Measurements from ENCODE around the gene LYSMD1. TPM values are rescaled to one million over a fixed set of nuclear protein-coding genes. Genes with fewer than 3 reads are reported as not detected.
"Not testable (repeated sequence)": the region's sequence is repeated elsewhere in the genome, so short reads cannot be mapped to it uniquely, and the experiment has no call there.

LYSMD1 gene
- total RNA-seq, 1 donor from 2014 or later, result 21.9 TPM

DNA sequence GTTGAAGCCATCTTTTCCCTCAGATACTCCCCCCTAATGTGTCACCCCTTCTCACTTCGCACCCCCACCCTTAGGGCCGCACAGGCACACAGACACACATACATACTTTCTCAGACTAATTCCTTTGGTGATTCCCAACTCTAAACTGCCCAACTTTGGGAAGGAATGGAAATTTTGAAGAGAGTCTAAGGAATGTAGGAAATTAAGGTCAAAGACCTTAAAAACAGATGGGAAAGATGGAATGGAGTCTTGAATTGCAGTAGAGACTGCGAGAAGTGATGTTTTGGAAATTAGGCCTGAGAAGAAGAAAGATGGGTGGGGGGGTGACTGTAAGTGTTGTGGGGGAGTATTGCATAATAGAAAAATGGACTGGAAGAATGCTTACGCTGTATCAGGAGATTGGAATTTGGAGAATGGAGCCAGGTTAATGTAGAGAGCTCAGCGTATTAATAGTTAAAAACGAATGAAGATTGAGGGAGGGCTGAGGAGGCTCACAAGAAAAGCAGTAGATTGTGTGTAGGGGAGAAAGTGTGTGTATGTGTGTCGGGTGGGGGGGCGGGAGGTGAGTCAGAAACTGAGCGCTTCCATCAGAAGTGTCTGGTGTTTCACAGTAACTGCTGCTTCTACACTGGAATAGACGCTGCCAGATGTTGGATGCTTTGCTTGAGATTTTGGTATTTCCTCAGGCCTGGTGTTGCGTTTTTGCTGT lies 34.3 kb upstream of the LYSMD1 start:
- H3K27me3 Mint-ChIP-seq (ENCODE audit: unreplicated experiment), result peaks cover 11% of the 10 kb centered on the region
- H3K36me3 Mint-ChIP-seq (ENCODE audit: unreplicated experiment), result no peaks in the 10 kb centered on the region
- H3K4me3 Mint-ChIP-seq (ENCODE audit: unreplicated experiment), result peak overlapping the region; percentile 98
- TF ChIP-seq, protein P1, sequence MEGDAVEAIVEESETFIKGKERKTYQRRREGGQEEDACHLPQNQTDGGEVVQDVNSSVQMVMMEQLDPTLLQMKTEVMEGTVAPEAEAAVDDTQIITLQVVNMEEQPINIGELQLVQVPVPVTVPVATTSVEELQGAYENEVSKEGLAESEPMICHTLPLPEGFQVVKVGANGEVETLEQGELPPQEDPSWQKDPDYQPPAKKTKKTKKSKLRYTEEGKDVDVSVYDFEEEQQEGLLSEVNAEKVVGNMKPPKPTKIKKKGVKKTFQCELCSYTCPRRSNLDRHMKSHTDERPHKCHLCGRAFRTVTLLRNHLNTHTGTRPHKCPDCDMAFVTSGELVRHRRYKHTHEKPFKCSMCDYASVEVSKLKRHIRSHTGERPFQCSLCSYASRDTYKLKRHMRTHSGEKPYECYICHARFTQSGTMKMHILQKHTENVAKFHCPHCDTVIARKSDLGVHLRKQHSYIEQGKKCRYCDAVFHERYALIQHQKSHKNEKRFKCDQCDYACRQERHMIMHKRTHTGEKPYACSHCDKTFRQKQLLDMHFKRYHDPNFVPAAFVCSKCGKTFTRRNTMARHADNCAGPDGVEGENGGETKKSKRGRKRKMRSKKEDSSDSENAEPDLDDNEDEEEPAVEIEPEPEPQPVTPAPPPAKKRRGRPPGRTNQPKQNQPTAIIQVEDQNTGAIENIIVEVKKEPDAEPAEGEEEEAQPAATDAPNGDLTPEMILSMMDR (IDR thresholded peaks at IDR 0.05; ENCODE audit: partially characterized antibody, unreplicated experiment), result no peak
- H3K9me3 Mint-ChIP-seq (ENCODE audit: unreplicated experiment), result peaks cover 3% of the 10 kb centered on the region
- peaks cover 10% of the 10 kb centered on the region for H3K4me1 Mint-ChIP-seq (ENCODE audit: low read depth, unreplicated experiment)
- H3K27ac Mint-ChIP-seq (ENCODE audit: unreplicated experiment), result peak overlapping the region; percentile 96
- DNase-seq, result no peak

DNA sequence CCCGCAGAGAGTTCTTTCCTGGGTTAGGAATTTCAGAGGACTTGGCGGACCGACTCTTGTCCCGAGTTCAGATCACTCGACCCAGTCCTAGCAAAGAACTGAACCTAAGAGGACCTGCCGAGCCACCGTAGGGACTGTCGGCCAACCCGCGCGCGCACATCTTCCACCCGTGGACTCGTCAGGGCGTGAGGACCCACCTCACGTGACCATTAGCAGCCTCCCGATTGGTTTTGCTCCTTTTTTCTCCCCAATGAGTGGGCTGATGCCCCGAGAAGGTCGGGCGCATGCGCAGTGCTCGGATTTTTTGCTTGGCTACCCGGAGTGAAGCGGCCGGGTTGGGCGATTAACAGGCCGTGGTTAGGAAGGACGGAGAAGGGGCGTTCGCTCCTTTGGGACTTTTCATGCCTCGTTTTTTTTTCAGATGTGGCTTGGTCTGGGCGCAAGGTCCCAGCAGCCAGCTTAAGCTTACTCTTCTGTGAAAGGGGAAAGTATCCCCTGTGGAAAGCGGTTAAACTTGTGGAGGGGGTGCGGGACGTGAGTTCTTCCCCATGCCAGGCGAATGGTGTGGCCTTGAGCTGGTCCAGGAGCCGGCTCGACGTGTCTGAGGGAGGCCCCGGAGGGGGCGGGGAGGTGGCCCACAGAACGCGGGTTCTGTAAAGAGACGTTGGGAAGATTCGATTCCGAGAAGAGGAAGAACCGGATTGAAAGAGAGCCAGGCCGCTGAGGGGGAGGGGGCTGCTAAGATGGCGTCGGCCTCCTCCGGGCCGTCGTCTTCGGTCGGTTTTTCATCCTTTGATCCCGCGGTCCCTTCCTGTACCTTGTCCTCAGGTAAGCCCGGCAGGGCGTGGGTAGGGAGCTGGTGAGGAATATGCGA lies 32.8 kb upstream of the LYSMD1 start, which contains the start of gene PIP5K1A:
Gene PIP5K1A (plus strand): TSS at position 299 of the 874 bp plus-strand sequence. CDS start 445 bp downstream, at position 744.
- peaks cover 10% of the 10 kb centered on the region for H3K4me1 Mint-ChIP-seq (ENCODE audit: low read depth, unreplicated experiment)
- H3K36me3 Mint-ChIP-seq (ENCODE audit: unreplicated experiment), result no peaks in the 10 kb centered on the region
- peaks cover 11% of the 10 kb centered on the region for H3K27me3 Mint-ChIP-seq (ENCODE audit: unreplicated experiment)
- peak; percentile 100 for DNase-seq
- H3K27ac Mint-ChIP-seq (ENCODE audit: unreplicated experiment), result peak within 1 kb of the TSS; percentile 96
- H3K4me3 Mint-ChIP-seq (ENCODE audit: unreplicated experiment), result peak within 1 kb of the TSS; percentile 98
- TF ChIP-seq, protein P1 (IDR thresholded peaks at IDR 0.05; ENCODE audit: partially characterized antibody, unreplicated experiment), result no peak
- H3K9me3 Mint-ChIP-seq (ENCODE audit: unreplicated experiment), result peaks cover 3% of the 10 kb centered on the region

DNA sequence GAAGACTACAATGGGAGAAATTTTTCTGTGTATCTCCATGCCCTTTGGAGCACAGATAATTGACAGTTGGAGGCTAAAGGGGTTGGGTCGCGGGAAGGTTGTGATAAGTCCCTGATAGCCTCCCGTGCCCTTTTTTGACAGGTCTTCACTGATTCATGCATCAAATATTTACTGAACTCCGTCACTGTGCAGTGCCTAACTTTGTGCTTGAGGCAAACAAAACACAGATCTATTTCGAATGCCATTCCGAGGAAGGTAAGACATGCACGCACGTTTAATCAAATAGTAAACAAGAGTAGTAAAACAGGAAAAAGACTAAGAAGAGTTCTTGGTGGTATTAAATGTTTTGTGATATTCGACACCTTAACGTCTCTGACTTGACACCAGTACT lies 32.2 kb upstream of the LYSMD1 start:
- Mint-ChIP-seq H3K27me3 (ENCODE audit: unreplicated experiment) (peaks cover 11% of the 10 kb centered on the region), H3K36me3 (ENCODE audit: unreplicated experiment) (no peaks in the 10 kb centered on the region), H3K4me3 (ENCODE audit: unreplicated experiment) (peak overlapping the region; percentile 98), H3K9me3 (ENCODE audit: unreplicated experiment) (peaks cover 3% of the 10 kb centered on the region), H3K4me1 (ENCODE audit: low read depth, unreplicated experiment) (peaks cover 10% of the 10 kb centered on the region), H3K27ac (ENCODE audit: unreplicated experiment) (peak overlapping the region; percentile 96)
- DNase-seq, result no peak
- TF ChIP-seq, protein P1 (IDR thresholded peaks at IDR 0.05; ENCODE audit: partially characterized antibody, unreplicated experiment), result no peak

DNA sequence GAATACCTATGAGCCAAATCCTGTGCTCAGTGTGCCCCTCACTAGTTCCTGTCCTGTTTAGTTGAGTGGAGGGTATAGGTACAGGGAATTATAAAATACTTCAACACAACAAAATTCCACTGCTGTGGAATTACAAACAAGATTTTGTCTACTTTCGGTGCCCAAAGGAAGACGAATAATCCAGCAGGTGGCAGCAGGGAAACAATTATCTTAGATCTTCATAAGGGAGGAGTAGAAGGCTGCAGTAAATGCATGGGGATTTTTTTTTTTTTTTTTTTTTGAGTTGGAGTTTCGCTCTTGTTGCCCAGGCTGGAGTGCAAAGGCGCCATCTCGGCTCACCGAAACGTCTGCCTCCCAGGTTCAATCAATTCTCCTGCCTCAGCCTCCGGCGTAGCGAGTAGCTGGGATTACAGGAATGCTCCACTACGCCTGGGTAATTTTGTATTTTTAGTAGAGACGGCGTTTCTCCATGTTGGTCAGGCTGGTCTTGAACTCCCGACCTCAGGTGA lies 30.6 kb upstream of the LYSMD1 start:
- Mint-ChIP-seq H3K27ac (ENCODE audit: unreplicated experiment) (no peak overlapping the region), H3K9me3 (ENCODE audit: unreplicated experiment) (peaks cover 3% of the 10 kb centered on the region), H3K27me3 (ENCODE audit: unreplicated experiment) (peaks cover 10% of the 10 kb centered on the region), H3K36me3 (ENCODE audit: unreplicated experiment) (no peaks in the 10 kb centered on the region), H3K4me1 (ENCODE audit: low read depth, unreplicated experiment) (peaks cover 10% of the 10 kb centered on the region), H3K4me3 (ENCODE audit: unreplicated experiment) (no peak overlapping the region)
- DNase-seq, result no peak
- TF ChIP-seq, protein P1 (IDR thresholded peaks at IDR 0.05; ENCODE audit: partially characterized antibody, unreplicated experiment), result peak; percentile 14

DNA sequence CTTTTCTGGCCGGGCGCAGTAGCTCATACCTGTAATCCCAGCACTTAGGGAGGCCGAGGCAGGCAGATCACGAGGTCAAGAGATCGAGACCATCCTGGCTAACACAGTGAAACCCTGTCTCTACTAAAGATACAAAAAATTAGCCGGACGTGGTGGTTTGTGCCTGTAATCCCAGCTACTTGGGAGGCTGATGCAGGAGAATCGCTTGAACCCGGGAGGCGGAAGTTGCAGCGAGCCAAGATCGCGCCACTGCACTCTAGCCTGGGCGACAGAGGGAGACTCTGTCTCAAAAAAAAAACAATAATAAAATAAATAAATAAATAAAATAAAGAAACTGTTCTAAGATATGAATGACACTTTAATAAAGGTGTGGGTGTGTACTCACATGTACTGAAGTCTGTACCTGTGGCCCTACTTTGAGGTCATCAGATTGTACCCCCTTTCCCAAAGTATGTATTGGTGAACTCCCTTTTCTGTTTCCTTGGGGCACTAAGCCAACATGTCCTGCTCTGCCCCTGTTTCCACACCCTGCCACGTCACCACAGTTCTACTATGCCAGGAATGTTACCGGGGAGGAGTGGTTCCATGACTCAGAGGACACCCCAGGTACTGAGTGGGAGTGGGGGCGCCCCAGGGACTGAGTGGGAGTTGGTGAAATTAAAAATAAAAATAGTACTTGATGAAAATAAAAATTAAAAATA lies 29.3 kb upstream of the LYSMD1 start:
- H3K4me1 Mint-ChIP-seq (ENCODE audit: low read depth, unreplicated experiment); H3K9me3 Mint-ChIP-seq (ENCODE audit: unreplicated experiment); H3K36me3 Mint-ChIP-seq (ENCODE audit: unreplicated experiment); H3K4me3 Mint-ChIP-seq (ENCODE audit: unreplicated experiment); DNase-seq; H3K27ac Mint-ChIP-seq (ENCODE audit: unreplicated experiment): not testable (repeated sequence)
- H3K27me3 Mint-ChIP-seq (ENCODE audit: unreplicated experiment), result peaks cover 12% of the 10 kb centered on the region

Measured in glutamatergic neuron (in vitro differentiated cells).